ENCODE measurements around the gene NPAS3.

NPAS3 gene

GRCh38 chr14:33457021-33457420, 518.3 kb downstream of the NPAS3 start:
- POLR2A ChIA-PET, result no interaction called here
- no peak overlapping the region for H3K27ac ChIP-seq (ENCODE audit: extremely low read depth, low read depth, low read length)
- H3K9me3 ChIP-seq (ENCODE audit: control insufficient read depth, insufficient read depth, low read depth, low read length), result no peaks in the 10 kb centered on the region
- no peaks in the 10 kb centered on the region for H3K36me3 ChIP-seq (ENCODE audit: control insufficient read depth in 2 of 2, insufficient read depth in 1 of 2, low read length in 2 of 2)
- no peak for TF ChIP-seq FEZF1 (tag by site-specific recombination; IDR thresholded peaks at IDR 0.05)
- TF ChIP-seq BCL11A (tag by site-specific recombination; IDR thresholded peaks at IDR 0.05; ENCODE audit: low read depth), result no peak
- no peak for TF ChIP-seq GLI4 (tag by site-specific recombination; IDR thresholded peaks at IDR 0.05)
- TF ChIP-seq ZBTB6 (tag by site-specific recombination; IDR thresholded peaks at IDR 0.05), result no peak
- TF ChIP-seq ZNF529 (tag by site-specific recombination; IDR thresholded peaks at IDR 0.05; ENCODE audit: insufficient replicate concordance), result no peak
- TF ChIP-seq ZNF37A (tag by site-specific recombination; IDR thresholded peaks at IDR 0.05), result no peak
- no peak for TF ChIP-seq ZNF394 (tag by site-specific recombination; IDR thresholded peaks at IDR 0.05; ENCODE audit: borderline replicate concordance)
- TF ChIP-seq ZNF677 (tag by site-specific recombination; IDR thresholded peaks at IDR 0.05), result no peak
- TF ChIP-seq ZNF777 (tag by site-specific recombination; IDR thresholded peaks at IDR 0.05; ENCODE audit: borderline replicate concordance), result no peak
- no peak for TF ChIP-seq ZNF140 (tag by site-specific recombination; IDR thresholded peaks at IDR 0.05)
- no peak for TF ChIP-seq ZNF26 (tag by site-specific recombination; IDR thresholded peaks at IDR 0.05)
- TF ChIP-seq ZBTB48 (tag by site-specific recombination; IDR thresholded peaks at IDR 0.05), result no peak
- no peak for TF ChIP-seq ZNF292 (tag by site-specific recombination; IDR thresholded peaks at IDR 0.05; ENCODE audit: borderline replicate concordance, low read depth)
- TF ChIP-seq ZNF624 (tag by site-specific recombination; IDR thresholded peaks at IDR 0.05), result no peak
- TF ChIP-seq ZNF174 (tag by site-specific recombination; IDR thresholded peaks at IDR 0.05), result no peak
- no peak for TF ChIP-seq ZNF704 (tag by site-specific recombination; IDR thresholded peaks at IDR 0.05)
- TF ChIP-seq ZNF513 (tag by site-specific recombination; IDR thresholded peaks at IDR 0.05), result no peak
- no peak for TF ChIP-seq ZBTB8A (tag by site-specific recombination; IDR thresholded peaks at IDR 0.05)
- H3K4me1 ChIP-seq (ENCODE audit: control insufficient read depth, insufficient read depth, low read length), result peaks cover 7% of the 10 kb centered on the region
- CTCF ChIA-PET, result no interaction called here
- no peak overlapping the region for H3K4me3 ChIP-seq (ENCODE audit: low read depth, low read length)

- ChIA-PET CTCF (no interaction called here), POLR2A (no interaction called here)
- Histone ChIP-seq H3K27ac (ENCODE audit: extremely low read depth, low read depth, low read length) (no peak overlapping the region), H3K4me1 (ENCODE audit: control insufficient read depth, insufficient read depth, low read length) (peaks cover 7% of the 10 kb centered on the region), H3K4me3 (ENCODE audit: low read depth, low read length) (no peak overlapping the region), H3K36me3 (ENCODE audit: control insufficient read depth in 2 of 2, insufficient read depth in 1 of 2, low read length in 2 of 2) (no peaks in the 10 kb centered on the region), H3K9me3 (ENCODE audit: control insufficient read depth, insufficient read depth, low read depth, low read length) (no peaks in the 10 kb centered on the region)
- no peak for TF ChIP-seq OSR2 (tag by site-specific recombination; IDR thresholded peaks at IDR 0.05)
- no peak for TF ChIP-seq ZNF48 (tag by site-specific recombination; IDR thresholded peaks at IDR 0.05)
- no peak for TF ChIP-seq PATZ1 (tag by site-specific recombination; IDR thresholded peaks at IDR 0.05)
- no peak for TF ChIP-seq ZNF121 (tag by site-specific recombination; IDR thresholded peaks at IDR 0.05)
- no peak for TF ChIP-seq ZNF404 (tag by site-specific recombination; IDR thresholded peaks at IDR 0.05)
- TF ChIP-seq ZFP37 (tag by site-specific recombination; IDR thresholded peaks at IDR 0.05), result no peak
Measured at GRCh38 chr14:33457617-33458016, 518.9 kb downstream of the NPAS3 start.
